Placental epithelial cell (primary cell): Measurements from ENCODE around the gene CMTM8. TPM values are rescaled to one million over a fixed set of nuclear protein-coding genes. Genes with fewer than 3 reads are reported as not detected.

Experiments
- small RNA-seq: library from RNA; depleted of rRNA; stranded (forward); fragments of <200 nt; gene quantifications from one replicate; pipeline ENCODE3, GENCODE V24; 2012
- total RNA-seq: library from RNA; depleted of rRNA; stranded (reverse); fragments of >200 nt; gene quantifications from 2 replicates; pipeline ENCODE4 v1.2.3, GENCODE V29; 2012

The CMTM8 gene, protein sequence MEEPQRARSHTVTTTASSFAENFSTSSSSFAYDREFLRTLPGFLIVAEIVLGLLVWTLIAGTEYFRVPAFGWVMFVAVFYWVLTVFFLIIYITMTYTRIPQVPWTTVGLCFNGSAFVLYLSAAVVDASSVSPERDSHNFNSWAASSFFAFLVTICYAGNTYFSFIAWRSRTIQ
- total RNA-seq, result not detected in 2 replicates

DNA sequence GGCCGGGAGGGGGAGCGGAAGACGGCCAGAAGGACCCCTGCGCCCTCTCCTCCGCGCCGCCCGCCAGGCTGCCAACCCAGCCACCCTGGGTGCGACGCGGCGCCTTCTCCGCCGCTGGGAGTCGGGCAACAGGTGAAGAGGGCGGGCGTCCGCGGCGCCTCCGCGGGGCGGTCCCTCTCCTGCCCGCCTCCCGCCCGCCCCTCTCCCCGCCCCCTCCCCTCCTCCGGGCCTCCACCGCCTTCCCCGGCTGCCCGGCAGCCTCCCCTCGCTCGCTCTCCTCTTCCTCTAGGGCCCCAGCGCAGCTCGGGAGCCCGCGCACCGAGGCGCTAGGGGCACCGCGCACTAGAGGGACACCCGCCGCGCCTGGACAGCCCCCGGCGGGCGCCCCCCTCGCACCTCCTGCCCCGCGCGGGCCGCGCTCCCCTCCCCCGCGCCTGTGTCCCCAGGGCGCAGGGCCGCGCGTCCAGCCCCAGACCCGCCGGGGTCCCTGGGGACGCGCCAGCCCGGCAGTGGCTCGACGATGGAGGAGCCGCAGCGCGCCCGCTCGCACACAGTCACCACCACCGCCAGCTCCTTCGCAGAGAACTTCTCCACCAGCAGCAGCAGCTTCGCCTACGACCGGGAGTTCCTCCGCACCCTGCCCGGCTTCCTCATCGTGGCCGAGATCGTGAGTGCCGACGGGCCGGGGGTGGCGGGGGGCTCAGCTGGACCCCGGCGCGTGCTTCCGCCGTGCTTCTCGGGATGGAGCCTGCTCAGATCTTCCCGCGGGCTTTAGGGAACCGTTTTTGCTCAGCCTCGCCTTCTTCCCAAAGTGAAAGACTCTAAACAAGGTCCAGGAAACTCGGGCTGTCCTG is at the start of gene CMTM8:
Gene CMTM8, plus strand, starts transcription at position 228 of the 854 bp plus-strand sequence. Its CDS starts 293 bp downstream, at position 521.

DNA sequence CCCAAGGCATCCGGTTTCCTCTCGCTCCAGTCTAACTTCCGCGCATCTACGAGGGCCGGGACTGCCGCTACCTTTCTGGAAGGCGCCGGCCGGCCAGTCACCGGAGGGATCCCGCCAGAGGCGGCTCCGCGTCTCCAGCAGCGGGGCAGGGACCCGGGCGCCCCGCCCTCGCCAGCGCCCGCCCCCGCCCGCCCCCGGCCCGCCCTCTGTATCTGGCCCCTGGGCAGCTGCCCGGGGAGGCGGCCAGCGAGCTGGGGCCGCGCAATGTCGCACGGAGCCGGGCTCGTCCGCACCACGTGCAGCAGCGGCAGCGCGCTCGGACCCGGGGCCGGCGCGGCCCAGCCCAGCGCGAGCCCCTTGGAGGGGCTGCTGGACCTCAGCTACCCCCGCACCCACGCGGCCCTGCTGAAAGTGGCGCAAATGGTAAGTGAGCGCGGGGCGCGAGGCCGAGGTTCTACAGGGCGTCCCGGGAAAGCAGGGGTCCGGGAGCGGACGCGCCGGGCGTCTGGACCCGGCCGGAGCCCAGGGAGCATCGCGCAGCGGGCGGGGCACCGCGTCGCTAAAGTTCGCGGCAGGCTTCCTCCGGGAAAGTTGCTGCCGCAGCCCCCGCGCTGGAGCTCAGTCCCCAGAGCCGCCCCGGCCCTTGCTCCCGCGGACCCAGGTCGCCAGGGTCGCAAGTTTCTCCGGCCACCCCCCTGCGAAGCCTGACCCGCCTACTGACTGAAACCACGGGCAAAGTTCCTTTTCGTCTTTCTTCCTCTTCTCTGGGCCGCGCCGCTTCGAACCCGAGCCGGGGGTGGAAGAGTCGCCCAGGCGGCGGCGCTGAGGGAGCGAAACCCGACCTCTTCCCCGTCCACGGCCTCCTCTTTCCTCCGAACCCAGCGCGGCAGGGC is 153.4 kb downstream of the CMTM8 start, which contains the start of gene CMTM7:
Gene CMTM7, plus strand, starts transcription at position 211 of the 893 bp plus-strand sequence. Its CDS starts 54 bp downstream, at position 265.

Small RNAs within 50 kb of the gene (small RNA-seq; reads per million reads assigned to genes)
- not detected for gene AC097639.2

Other genes with a start within 250 kb of the CMTM8 start
- 0.79 and 2.3 TPM in 2 replicates for gene GPD1L, start 132.1 kb upstream of the CMTM8 start, total RNA-seq
- 11.3 and 18.5 TPM in 2 replicates for gene CMTM7, start 153.2 kb downstream of the CMTM8 start, total RNA-seq